ENCODE measurements around the gene CBX3.

Gene CBX3

GRCh38 chr7:26233902-26234511 is 32.5 kb downstream of the CBX3 start:
- Histone ChIP-seq H2BK120ac (ENCODE audit: low read depth, low read length) (no peak overlapping the region), H3K4me2 (ENCODE audit: low read length) (no peak overlapping the region), H4K5ac (ENCODE audit: low read length) (no peak overlapping the region), H3K23ac (ENCODE audit: low read length) (no peak overlapping the region), H3K27ac (ENCODE audit: low read depth, low read length) (no peak overlapping the region), H2BK15ac (replicated peaks; ENCODE audit: low read depth) (no peak overlapping the region), H3K9ac (ENCODE audit: low read length) (no peak overlapping the region), H3K4me1 (ENCODE audit: control insufficient read depth, low read depth, low read length) (no peaks in the 10 kb centered on the region), H3K79me1 (ENCODE audit: low read length) (no peaks in the 10 kb centered on the region), H3K4me3 (ENCODE audit: low read length) (no peak overlapping the region), H3K18ac (ENCODE audit: low read length) (no peak overlapping the region), H4K8ac (ENCODE audit: low read depth, low read length) (no peak overlapping the region), H3K79me2 (ENCODE audit: control insufficient read depth, insufficient read depth, low read length) (no peaks in the 10 kb centered on the region), H2BK5ac (ENCODE audit: low read length) (no peak overlapping the region), H3K4ac (ENCODE audit: low read depth, low read length) (no peak overlapping the region), H2AK5ac (ENCODE audit: low read length) (no peak overlapping the region), H3K27me3 (ENCODE audit: insufficient read depth, low read length, poor library complexity) (no peaks in the 10 kb centered on the region), H3K36me3 (ENCODE audit: control insufficient read depth, insufficient read depth, low read length) (no peaks in the 10 kb centered on the region), H3K56ac (ENCODE audit: low read length) (no peak overlapping the region)
- WGBS (ENCODE audit: extremely low coverage, insufficient coverage, low lambda C conversion rate) = no CpG with 5 or more reads among the region's 5 CpGs
- no peak for DNase-seq

- Histone ChIP-seq H3K9ac (ENCODE audit: low read length) (no peak overlapping the region), H3K56ac (ENCODE audit: low read length) (no peak overlapping the region), H3K4me1 (ENCODE audit: control insufficient read depth, low read depth, low read length) (no peaks in the 10 kb centered on the region), H3K4me2 (ENCODE audit: low read length) (no peak overlapping the region), H3K18ac (ENCODE audit: low read length) (no peak overlapping the region), H2BK120ac (ENCODE audit: low read depth, low read length) (no peak overlapping the region), H3K23ac (ENCODE audit: low read length) (peak overlapping the region; percentile 66), H2BK15ac (replicated peaks; ENCODE audit: low read depth) (no peak overlapping the region), H2AK5ac (ENCODE audit: low read length) (no peak overlapping the region), H4K8ac (ENCODE audit: low read depth, low read length) (no peak overlapping the region), H3K4ac (ENCODE audit: low read depth, low read length) (no peak overlapping the region), H3K27ac (ENCODE audit: low read depth, low read length) (no peak overlapping the region), H3K79me2 (ENCODE audit: control insufficient read depth, insufficient read depth, low read length) (no peaks in the 10 kb centered on the region), H3K4me3 (ENCODE audit: low read length) (no peak overlapping the region), H3K79me1 (ENCODE audit: low read length) (no peaks in the 10 kb centered on the region), H4K5ac (ENCODE audit: low read length) (no peak overlapping the region), H3K27me3 (ENCODE audit: insufficient read depth, low read length, poor library complexity) (no peaks in the 10 kb centered on the region), H2BK5ac (ENCODE audit: low read length) (no peak overlapping the region), H3K36me3 (ENCODE audit: control insufficient read depth, insufficient read depth, low read length) (no peaks in the 10 kb centered on the region)
- WGBS (ENCODE audit: extremely low coverage, insufficient coverage, low lambda C conversion rate) = no CpG with 5 or more reads among the region's 6 CpGs
- DNase-seq = no peak
These were observed 35.7 kb downstream of the CBX3 start for GRCh38 chr7:26237035-26237807.

GRCh38 chr7:26238032-26238431 is 36.5 kb downstream of the CBX3 start:
- no peak overlapping the region for H2BK15ac ChIP-seq (replicated peaks; ENCODE audit: low read depth)
- no peak overlapping the region for H3K18ac ChIP-seq (ENCODE audit: low read length)
- no peaks in the 10 kb centered on the region for H3K4me1 ChIP-seq (ENCODE audit: control insufficient read depth, low read depth, low read length)
- no peak overlapping the region for H3K56ac ChIP-seq (ENCODE audit: low read length)
- no peak overlapping the region for H3K4ac ChIP-seq (ENCODE audit: low read depth, low read length)
- H4K5ac ChIP-seq (ENCODE audit: low read length) = no peak overlapping the region
- no peak for DNase-seq
- no peak overlapping the region for H3K27ac ChIP-seq (ENCODE audit: low read depth, low read length)
- H3K79me2 ChIP-seq (ENCODE audit: control insufficient read depth, insufficient read depth, low read length) = no peaks in the 10 kb centered on the region
- H2AK5ac ChIP-seq (ENCODE audit: low read length) = no peak overlapping the region
- no peak overlapping the region for H3K4me3 ChIP-seq (ENCODE audit: low read length)
- WGBS (ENCODE audit: extremely low coverage, insufficient coverage, low lambda C conversion rate) = no CpG with 5 or more reads among the region's 3 CpGs
- H2BK120ac ChIP-seq (ENCODE audit: low read depth, low read length) = no peak overlapping the region
- no peak overlapping the region for H3K23ac ChIP-seq (ENCODE audit: low read length)
- no peaks in the 10 kb centered on the region for H3K27me3 ChIP-seq (ENCODE audit: insufficient read depth, low read length, poor library complexity)
- no peak overlapping the region for H3K4me2 ChIP-seq (ENCODE audit: low read length)
- no peak overlapping the region for H3K9ac ChIP-seq (ENCODE audit: low read length)
- no peak overlapping the region for H2BK5ac ChIP-seq (ENCODE audit: low read length)
- H3K36me3 ChIP-seq (ENCODE audit: control insufficient read depth, insufficient read depth, low read length) = no peaks in the 10 kb centered on the region
- H4K8ac ChIP-seq (ENCODE audit: low read depth, low read length) = no peak overlapping the region
- H3K79me1 ChIP-seq (ENCODE audit: low read length) = no peaks in the 10 kb centered on the region

GRCh38 chr7:26245150-26245549 is 43.6 kb downstream of the CBX3 start:
- Histone ChIP-seq H3K36me3 (ENCODE audit: control insufficient read depth, insufficient read depth, low read length) (no peaks in the 10 kb centered on the region), H3K9ac (ENCODE audit: low read length) (no peak overlapping the region), H3K79me2 (ENCODE audit: control insufficient read depth, insufficient read depth, low read length) (no peaks in the 10 kb centered on the region), H3K23ac (ENCODE audit: low read length) (no peak overlapping the region), H2BK5ac (ENCODE audit: low read length) (no peak overlapping the region), H2BK120ac (ENCODE audit: low read depth, low read length) (no peak overlapping the region), H2AK5ac (ENCODE audit: low read length) (no peak overlapping the region), H2BK15ac (replicated peaks; ENCODE audit: low read depth) (no peak overlapping the region), H3K18ac (ENCODE audit: low read length) (no peak overlapping the region), H3K4me1 (ENCODE audit: control insufficient read depth, low read depth, low read length) (no peaks in the 10 kb centered on the region), H3K56ac (ENCODE audit: low read length) (no peak overlapping the region), H3K27me3 (ENCODE audit: insufficient read depth, low read length, poor library complexity) (no peaks in the 10 kb centered on the region), H3K27ac (ENCODE audit: low read depth, low read length) (no peak overlapping the region), H3K4ac (ENCODE audit: low read depth, low read length) (no peak overlapping the region), H3K4me2 (ENCODE audit: low read length) (no peak overlapping the region), H4K5ac (ENCODE audit: low read length) (no peak overlapping the region), H4K8ac (ENCODE audit: low read depth, low read length) (no peak overlapping the region), H3K4me3 (ENCODE audit: low read length) (no peak overlapping the region), H3K79me1 (ENCODE audit: low read length) (no peaks in the 10 kb centered on the region)
- DNase-seq = no peak
- no CpG with 5 or more reads among the region's 13 CpGs for WGBS (ENCODE audit: extremely low coverage, insufficient coverage, low lambda C conversion rate)

GRCh38 chr7:26250239-26250638 is 48.7 kb downstream of the CBX3 start:
- WGBS (ENCODE audit: extremely low coverage, insufficient coverage, low lambda C conversion rate) = no CpG with 5 or more reads among the region's 12 CpGs
- Histone ChIP-seq H2BK120ac (ENCODE audit: low read depth, low read length) (no peak overlapping the region), H2BK5ac (ENCODE audit: low read length) (no peak overlapping the region), H2AK5ac (ENCODE audit: low read length) (no peak overlapping the region), H2BK15ac (replicated peaks; ENCODE audit: low read depth) (no peak overlapping the region), H3K36me3 (ENCODE audit: control insufficient read depth, insufficient read depth, low read length) (no peaks in the 10 kb centered on the region), H4K8ac (ENCODE audit: low read depth, low read length) (no peak overlapping the region), H3K4ac (ENCODE audit: low read depth, low read length) (no peak overlapping the region), H3K4me3 (ENCODE audit: low read length) (no peak overlapping the region), H3K27ac (ENCODE audit: low read depth, low read length) (no peak overlapping the region), H3K18ac (ENCODE audit: low read length) (no peak overlapping the region), H3K4me1 (ENCODE audit: control insufficient read depth, low read depth, low read length) (no peaks in the 10 kb centered on the region), H3K56ac (ENCODE audit: low read length) (no peak overlapping the region), H4K5ac (ENCODE audit: low read length) (no peak overlapping the region), H3K79me1 (ENCODE audit: low read length) (no peaks in the 10 kb centered on the region), H3K23ac (ENCODE audit: low read length) (no peak overlapping the region), H3K4me2 (ENCODE audit: low read length) (no peak overlapping the region), H3K27me3 (ENCODE audit: insufficient read depth, low read length, poor library complexity) (no peaks in the 10 kb centered on the region), H3K79me2 (ENCODE audit: control insufficient read depth, insufficient read depth, low read length) (no peaks in the 10 kb centered on the region), H3K9ac (ENCODE audit: low read length) (no peak overlapping the region)
- no peak for DNase-seq
